RWPE1 (cell line): ENCODE results near the gene SHC3.

Source experiments
- CTCF ChIA-PET: fragments of 350-600 bp; sonication (Branson Sonifier 250); formaldehyde crosslinking; extraction: SDS; loops from one replicate; lab custom pipeline; 2021; lab: Yijun Ruan, JAX
- POLR2A ChIA-PET: fragments of 400-600 bp; formaldehyde crosslinking; extraction: SDS; loops from one replicate; lab custom pipeline; 2020; ENCODE audit warnings: antibody characterized with exemption; ENCODE audit not compliant: low non-redundant PET; lab: Yijun Ruan, JAX
- DNase-seq: peaks from one replicate; pipeline ENCODE4 v3.0.0; 2012; ENCODE audit warnings: low spot score
- H3K27ac ChIP-seq: fragments of 450-650 bp; 2 replicates; pipeline ENCODE4 v1.5.1; 2017
- TF ChIP-seq, protein P1 (sequence below): fragments of 450-650 bp; conservative IDR thresholded peaks from 2 replicates; pipeline ENCODE4 v1.5.1; 2017; ENCODE audit warnings: low read depth, mild to moderate bottlenecking

SHC3 gene

DNA sequence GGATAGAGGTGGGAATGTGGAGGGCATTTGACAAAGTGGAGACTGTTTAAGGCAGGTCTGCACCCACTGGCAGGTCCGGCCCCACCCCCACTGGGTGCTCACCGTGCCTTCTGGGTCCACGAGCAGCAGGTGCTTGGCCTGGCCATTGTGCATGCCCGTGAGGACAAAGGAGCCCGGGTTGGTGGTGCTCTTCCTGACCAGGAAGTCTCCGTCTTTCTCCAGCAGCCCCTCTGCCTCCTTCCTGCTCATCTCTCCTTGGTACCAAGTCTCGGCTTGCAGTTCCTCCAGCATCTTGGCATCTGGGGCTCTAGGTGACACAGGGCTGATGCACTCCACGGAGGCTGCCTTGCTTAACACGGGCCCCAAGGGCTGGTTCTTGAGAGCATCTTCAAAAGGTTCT is 140.7 kb downstream of the SHC3 start:
- DNase-seq, result no peak
- CTCF ChIA-PET, result no interaction called here
- POLR2A ChIA-PET, result no interaction called here
- TF ChIP-seq, protein P1, sequence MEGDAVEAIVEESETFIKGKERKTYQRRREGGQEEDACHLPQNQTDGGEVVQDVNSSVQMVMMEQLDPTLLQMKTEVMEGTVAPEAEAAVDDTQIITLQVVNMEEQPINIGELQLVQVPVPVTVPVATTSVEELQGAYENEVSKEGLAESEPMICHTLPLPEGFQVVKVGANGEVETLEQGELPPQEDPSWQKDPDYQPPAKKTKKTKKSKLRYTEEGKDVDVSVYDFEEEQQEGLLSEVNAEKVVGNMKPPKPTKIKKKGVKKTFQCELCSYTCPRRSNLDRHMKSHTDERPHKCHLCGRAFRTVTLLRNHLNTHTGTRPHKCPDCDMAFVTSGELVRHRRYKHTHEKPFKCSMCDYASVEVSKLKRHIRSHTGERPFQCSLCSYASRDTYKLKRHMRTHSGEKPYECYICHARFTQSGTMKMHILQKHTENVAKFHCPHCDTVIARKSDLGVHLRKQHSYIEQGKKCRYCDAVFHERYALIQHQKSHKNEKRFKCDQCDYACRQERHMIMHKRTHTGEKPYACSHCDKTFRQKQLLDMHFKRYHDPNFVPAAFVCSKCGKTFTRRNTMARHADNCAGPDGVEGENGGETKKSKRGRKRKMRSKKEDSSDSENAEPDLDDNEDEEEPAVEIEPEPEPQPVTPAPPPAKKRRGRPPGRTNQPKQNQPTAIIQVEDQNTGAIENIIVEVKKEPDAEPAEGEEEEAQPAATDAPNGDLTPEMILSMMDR, result no peak
- H3K27ac ChIP-seq, result no peak overlapping the region

DNA sequence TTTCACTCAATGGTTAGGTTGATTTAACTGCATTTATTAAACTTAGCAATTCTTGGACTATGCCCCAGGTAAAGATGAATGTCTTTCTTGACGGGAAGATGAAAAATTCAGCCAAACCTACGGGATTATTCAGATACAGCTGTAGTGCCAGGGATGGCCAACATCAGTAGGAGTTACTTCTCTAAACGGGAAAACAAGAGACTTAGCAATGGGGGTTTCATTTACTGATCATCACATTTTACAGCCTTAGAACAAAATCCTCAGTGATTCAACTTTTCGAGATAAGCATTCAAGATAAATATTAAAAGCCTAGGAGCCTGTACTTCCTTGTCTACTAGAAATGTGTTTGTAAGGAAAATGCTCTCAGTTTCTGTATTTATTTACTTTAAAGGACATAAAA is 141.3 kb downstream of the SHC3 start:
- POLR2A ChIA-PET, result no interaction called here
- TF ChIP-seq, protein P1, result no peak
- CTCF ChIA-PET, result no interaction called here
- no peak overlapping the region for H3K27ac ChIP-seq
- no peak for DNase-seq

DNA sequence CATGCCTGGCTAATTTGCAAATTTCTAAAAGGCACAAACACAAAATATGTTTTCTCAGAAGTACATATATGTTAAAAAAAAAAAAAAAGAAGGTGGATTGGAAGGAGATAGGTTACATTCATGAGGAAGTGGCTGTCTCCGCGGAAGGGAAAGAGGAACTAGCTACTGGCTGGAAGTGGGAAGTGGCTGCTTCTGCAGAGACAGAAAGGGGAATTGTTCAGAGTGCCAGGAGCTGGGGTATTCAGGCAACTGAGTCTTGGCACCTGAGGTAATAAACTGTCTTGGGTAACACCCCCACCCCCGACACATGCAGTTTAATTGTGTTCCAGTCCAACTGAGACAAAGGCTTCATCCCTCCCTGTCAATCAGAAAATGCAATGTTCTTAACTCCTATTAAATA is 141.7 kb downstream of the SHC3 start:
- POLR2A ChIA-PET, result no interaction called here
- CTCF ChIA-PET, result no interaction called here
- TF ChIP-seq, protein P1, result no peak
- H3K27ac ChIP-seq, result no peak overlapping the region
- no peak for DNase-seq

DNA sequence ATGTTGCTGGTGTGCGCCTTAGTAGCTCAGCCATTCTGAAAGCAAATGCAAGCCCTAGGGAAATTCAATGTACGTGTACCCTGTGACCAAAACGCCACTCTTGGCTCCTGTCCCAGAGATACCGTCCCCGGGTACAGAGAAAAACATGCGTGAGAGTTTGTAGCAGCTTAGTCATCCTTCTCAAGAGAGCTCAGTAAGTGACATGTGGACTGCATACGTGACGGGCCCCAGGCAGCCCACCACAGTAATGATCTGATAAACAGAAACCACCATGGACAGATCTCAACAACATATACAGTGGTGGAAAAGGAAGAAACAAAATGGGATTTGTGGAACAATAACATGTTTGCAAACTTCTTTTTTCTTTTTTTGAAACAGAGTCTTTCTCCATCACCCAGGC is 142.2 kb downstream of the SHC3 start:
- ChIA-PET CTCF (no interaction called here), POLR2A (no interaction called here)
- H3K27ac ChIP-seq, result no peak overlapping the region
- DNase-seq, result no peak
- TF ChIP-seq, protein P1, result no peak

DNA sequence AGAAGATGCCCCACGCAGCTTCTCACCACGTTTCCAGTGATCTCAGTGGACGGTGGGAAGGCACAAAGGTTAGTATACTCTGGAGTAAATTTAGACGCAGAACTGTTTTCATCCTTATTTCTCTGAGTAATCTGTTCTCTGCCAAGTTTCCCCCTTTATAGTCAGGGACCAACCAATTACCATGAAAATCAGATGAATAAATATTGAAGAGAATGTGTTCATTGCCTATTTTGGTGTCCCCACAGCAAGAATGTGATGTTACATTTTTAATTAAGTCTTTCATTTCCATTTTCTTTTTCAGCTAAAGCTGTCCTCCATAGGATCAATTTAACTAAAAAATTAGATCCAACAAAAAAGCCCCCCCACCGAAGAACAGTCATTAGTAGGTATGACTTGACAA is 146.0 kb downstream of the SHC3 start:
- CTCF ChIA-PET, result interaction anchor here (0.6 to 0.7 kb wide), 3 partner anchors 24 to 170 kb away, joined by 3 to 4 read pairs (median 3); no protein-coding TSS in a partner anchor
- POLR2A ChIA-PET, result no interaction called here
- TF ChIP-seq, protein P1, result no peak
- DNase-seq, result no peak
- no peak overlapping the region for H3K27ac ChIP-seq

DNA sequence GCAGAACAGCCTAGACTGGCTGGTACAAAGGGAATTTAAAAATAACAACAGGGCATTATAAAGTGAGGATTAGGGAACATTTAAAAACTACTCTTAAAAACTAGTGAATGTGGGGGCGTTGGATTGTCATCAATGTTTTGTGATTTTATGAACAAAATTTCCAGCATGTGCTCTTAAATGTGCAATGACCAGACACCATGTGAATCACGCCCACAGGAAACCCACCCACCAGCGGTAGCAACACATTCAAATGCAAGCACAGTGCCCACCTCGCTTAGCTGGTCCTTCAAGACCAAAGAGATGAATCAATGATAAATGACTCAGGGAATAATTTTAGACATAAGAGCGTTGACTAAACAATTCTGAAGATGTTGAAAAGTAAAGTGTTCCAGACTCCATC is 146.4 kb downstream of the SHC3 start:
- CTCF ChIA-PET, result interaction anchor here (0.6 kb wide), 1 partner anchor 171 kb away, joined by 3 read pairs; no protein-coding TSS in a partner anchor

More for the DNA sequence above, 146.4 kb downstream of the SHC3 start:
- H3K27ac ChIP-seq, result no peak overlapping the region
- POLR2A ChIA-PET, result no interaction called here
- DNase-seq, result no peak
- TF ChIP-seq, protein P1, result no peak
